ENCODE results near the gene AKNAD1.

Gene AKNAD1

DNA sequence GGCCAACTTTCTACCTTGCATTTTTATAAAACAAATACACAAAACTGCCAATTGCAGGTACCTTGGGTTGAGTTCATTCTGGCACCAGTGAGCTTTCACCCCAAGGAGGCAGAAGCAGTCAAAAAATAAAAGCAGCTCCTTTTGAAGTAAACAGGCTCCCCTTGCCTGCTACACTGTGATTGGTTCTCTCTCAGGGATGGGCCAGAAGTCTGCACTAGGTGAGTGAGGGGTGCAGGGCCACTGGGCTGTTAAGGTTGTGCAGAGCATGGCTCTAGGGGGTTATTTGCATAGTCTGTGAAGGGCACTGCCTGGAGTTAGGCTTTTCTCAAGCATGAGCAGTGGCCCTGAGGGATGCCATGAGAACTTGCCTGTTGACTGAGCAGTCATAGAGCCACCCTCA is 39.1 kb downstream of the AKNAD1 start:
- TF ChIP-seq, protein P1, sequence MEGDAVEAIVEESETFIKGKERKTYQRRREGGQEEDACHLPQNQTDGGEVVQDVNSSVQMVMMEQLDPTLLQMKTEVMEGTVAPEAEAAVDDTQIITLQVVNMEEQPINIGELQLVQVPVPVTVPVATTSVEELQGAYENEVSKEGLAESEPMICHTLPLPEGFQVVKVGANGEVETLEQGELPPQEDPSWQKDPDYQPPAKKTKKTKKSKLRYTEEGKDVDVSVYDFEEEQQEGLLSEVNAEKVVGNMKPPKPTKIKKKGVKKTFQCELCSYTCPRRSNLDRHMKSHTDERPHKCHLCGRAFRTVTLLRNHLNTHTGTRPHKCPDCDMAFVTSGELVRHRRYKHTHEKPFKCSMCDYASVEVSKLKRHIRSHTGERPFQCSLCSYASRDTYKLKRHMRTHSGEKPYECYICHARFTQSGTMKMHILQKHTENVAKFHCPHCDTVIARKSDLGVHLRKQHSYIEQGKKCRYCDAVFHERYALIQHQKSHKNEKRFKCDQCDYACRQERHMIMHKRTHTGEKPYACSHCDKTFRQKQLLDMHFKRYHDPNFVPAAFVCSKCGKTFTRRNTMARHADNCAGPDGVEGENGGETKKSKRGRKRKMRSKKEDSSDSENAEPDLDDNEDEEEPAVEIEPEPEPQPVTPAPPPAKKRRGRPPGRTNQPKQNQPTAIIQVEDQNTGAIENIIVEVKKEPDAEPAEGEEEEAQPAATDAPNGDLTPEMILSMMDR (IDR thresholded peaks at IDR 0.05; ENCODE audit: low read length): no peak
- TF ChIP-seq EZH2 (optimal IDR thresholded peaks at IDR 0.05; ENCODE audit: low read depth, low read length) (no peak), EZH2phosphoT487 (IDR thresholded peaks at IDR 0.05; ENCODE audit: low read length) (no peak)
- Histone ChIP-seq H3F3A (ENCODE audit: insufficient read depth, low read length) (no peaks in the 10 kb centered on the region), H3K79me2 (ENCODE audit: low read length) (no peaks in the 10 kb centered on the region)

DNA sequence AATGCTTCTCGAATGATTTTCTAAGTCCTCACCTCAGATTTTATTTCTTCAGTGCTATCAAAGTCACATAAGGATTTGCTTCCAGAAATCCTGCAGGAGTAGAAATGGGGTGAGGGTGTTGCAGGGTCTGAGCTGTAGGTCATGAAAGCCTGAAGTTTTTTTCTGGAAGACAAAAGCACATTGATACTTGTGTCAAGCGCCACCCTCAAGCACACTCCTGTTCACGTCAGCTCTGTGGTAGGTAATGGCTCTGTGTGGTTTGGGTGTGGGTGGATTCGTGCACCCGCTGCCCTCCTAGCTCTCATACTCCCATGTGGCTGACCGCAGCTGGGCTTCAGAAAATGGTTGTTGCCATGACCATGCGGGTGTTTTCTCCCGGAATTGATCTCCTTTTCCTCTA is 39.9 kb downstream of the AKNAD1 start:
- Histone ChIP-seq H3K27ac (ENCODE audit: low read length) (no peak overlapping the region), H4K20me1 (ENCODE audit: insufficient read depth, low read length) (no peaks in the 10 kb centered on the region), H3K4me1 (ENCODE audit: low read length) (no peaks in the 10 kb centered on the region), H3K4me2 (ENCODE audit: low read depth, low read length) (no peak overlapping the region), H3K36me3 (replicated peaks; ENCODE audit: insufficient read depth, low read length) (no peaks in the 10 kb centered on the region), H3K27me3 (replicated peaks; ENCODE audit: insufficient read depth, low read length) (no peaks in the 10 kb centered on the region), H2AFZ (ENCODE audit: low read length) (no peak overlapping the region), H3K9me3 (replicated peaks; ENCODE audit: insufficient read depth, low read length) (no peaks in the 10 kb centered on the region), H3K9ac (ENCODE audit: low read length) (no peak overlapping the region), H3K4me3 (ENCODE audit: low read length) (no peak overlapping the region), H3K9me2 (replicated peaks; ENCODE audit: insufficient read depth, low read length) (no peaks in the 10 kb centered on the region), H3F3A (ENCODE audit: insufficient read depth, low read length) (no peaks in the 10 kb centered on the region), H3K79me2 (ENCODE audit: low read length) (no peaks in the 10 kb centered on the region)
- DNase-seq: no peak
- TF ChIP-seq EZH2 (optimal IDR thresholded peaks at IDR 0.05; ENCODE audit: low read depth, low read length): no peak
- TF ChIP-seq, protein P1 (IDR thresholded peaks at IDR 0.05; ENCODE audit: low read length): no peak
- TF ChIP-seq EZH2phosphoT487 (IDR thresholded peaks at IDR 0.05; ENCODE audit: low read length): no peak

More for the DNA sequence above, 39.1 kb downstream of the AKNAD1 start:
- Histone ChIP-seq H3K4me1 (ENCODE audit: low read length) (no peaks in the 10 kb centered on the region), H3K9me2 (replicated peaks; ENCODE audit: insufficient read depth, low read length) (no peaks in the 10 kb centered on the region), H3K27ac (ENCODE audit: low read length) (no peak overlapping the region), H3K36me3 (replicated peaks; ENCODE audit: insufficient read depth, low read length) (no peaks in the 10 kb centered on the region), H2AFZ (ENCODE audit: low read length) (no peak overlapping the region), H3K27me3 (replicated peaks; ENCODE audit: insufficient read depth, low read length) (no peaks in the 10 kb centered on the region), H3K4me3 (ENCODE audit: low read length) (no peak overlapping the region), H4K20me1 (ENCODE audit: insufficient read depth, low read length) (no peaks in the 10 kb centered on the region), H3K9ac (ENCODE audit: low read length) (no peak overlapping the region), H3K4me2 (ENCODE audit: low read depth, low read length) (no peak overlapping the region), H3K9me3 (replicated peaks; ENCODE audit: insufficient read depth, low read length) (no peaks in the 10 kb centered on the region)
- no peak for DNase-seq

DNA sequence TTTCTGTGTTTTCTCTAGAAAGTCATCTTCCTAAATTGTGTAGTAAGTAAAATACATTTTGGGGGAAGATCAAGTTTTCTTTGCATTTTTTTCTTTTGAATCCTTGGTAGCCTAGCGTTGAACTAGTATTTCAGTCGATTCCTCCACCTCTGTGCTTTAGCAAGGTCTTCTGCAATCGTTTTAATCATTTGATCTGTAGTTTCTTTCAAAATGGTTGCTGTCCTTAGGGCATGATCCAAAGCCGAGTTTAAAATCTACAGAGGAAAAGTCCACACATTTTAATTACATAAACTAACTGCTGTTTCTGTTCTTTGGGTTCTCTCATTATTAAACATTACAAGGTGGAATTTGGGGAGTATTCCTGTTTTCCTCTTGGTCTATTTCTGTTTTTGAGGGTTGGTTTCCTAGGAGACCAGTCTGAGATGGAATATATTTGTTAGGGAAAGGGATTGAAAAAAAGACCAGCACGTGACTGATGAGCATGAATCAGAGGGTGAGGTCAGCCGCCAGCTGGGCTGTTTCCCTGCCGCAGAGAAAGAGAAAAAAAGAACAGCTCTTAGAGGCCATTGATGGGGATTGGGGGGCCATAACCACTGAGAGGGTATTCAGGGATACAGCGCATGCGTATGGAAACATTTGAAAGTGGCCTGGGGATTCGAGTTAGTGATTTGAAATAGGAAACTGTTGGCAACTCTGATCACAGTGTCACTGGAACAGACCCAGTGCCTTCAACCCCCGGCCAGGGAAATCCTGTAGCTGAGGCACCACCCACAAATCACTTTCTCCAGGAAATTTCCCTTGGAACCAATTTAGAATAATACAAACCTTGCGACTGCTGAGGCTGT is 40.6 kb downstream of the AKNAD1 start:
- no peak overlapping the region for H3K4me3 ChIP-seq (ENCODE audit: low read length)
- no peak overlapping the region for H3K27ac ChIP-seq (ENCODE audit: low read length)

More for the DNA sequence above, 40.6 kb downstream of the AKNAD1 start:
- no peaks in the 10 kb centered on the region for H4K20me1 ChIP-seq (ENCODE audit: insufficient read depth, low read length)
- no peaks in the 10 kb centered on the region for H3F3A ChIP-seq (ENCODE audit: insufficient read depth, low read length)
- no peak for DNase-seq
- H2AFZ ChIP-seq (ENCODE audit: low read length): no peak overlapping the region
- no peak overlapping the region for H3K9ac ChIP-seq (ENCODE audit: low read length)
- no peaks in the 10 kb centered on the region for H3K9me3 ChIP-seq (replicated peaks; ENCODE audit: insufficient read depth, low read length)
- H3K9me2 ChIP-seq (replicated peaks; ENCODE audit: insufficient read depth, low read length): no peaks in the 10 kb centered on the region
- H3K4me2 ChIP-seq (ENCODE audit: low read depth, low read length): no peak overlapping the region
- TF ChIP-seq, protein P1 (IDR thresholded peaks at IDR 0.05; ENCODE audit: low read length): no peak
- no peak for TF ChIP-seq EZH2 (optimal IDR thresholded peaks at IDR 0.05; ENCODE audit: low read depth, low read length)
- TF ChIP-seq EZH2phosphoT487 (IDR thresholded peaks at IDR 0.05; ENCODE audit: low read length): no peak
- H3K4me1 ChIP-seq (ENCODE audit: low read length): no peaks in the 10 kb centered on the region
- no peaks in the 10 kb centered on the region for H3K27me3 ChIP-seq (replicated peaks; ENCODE audit: insufficient read depth, low read length)
- H3K79me2 ChIP-seq (ENCODE audit: low read length): no peaks in the 10 kb centered on the region
- H3K36me3 ChIP-seq (replicated peaks; ENCODE audit: insufficient read depth, low read length): no peaks in the 10 kb centered on the region
